ENCODE measurements around the gene ITGA2B. TPM values are rescaled to one million over a fixed set of nuclear protein-coding genes. Genes with fewer than 3 reads are reported as not detected.
"Not testable (repeated sequence)": the region's sequence is repeated elsewhere in the genome, so short reads cannot be mapped to it uniquely, and the experiment has no call there.

Gene ITGA2B
- total RNA-seq, 2 experiments from 2014 or later: 0.27 to 0.47 TPM

- ChIA-PET POLR2A (interaction anchor here (0.8 kb wide), 1 partner anchor 160 kb away, joined by 5 read pairs; no protein-coding TSS in a partner anchor), CTCF (interaction anchor here (0.6 to 2.5 kb wide), 15 partner anchors 10 to 697 kb away, joined by 3 to 13 read pairs (median 4); no protein-coding TSS in a partner anchor)
- Mint-ChIP-seq H3K27ac (peak within 1 kb of the TSS; percentile 62), H3K27me3 (peaks cover 4% of the 10 kb centered on the region), H3K36me3 (ENCODE audit: low read depth) (no peaks in the 10 kb centered on the region), H3K4me1 (peaks cover 27% of the 10 kb centered on the region), H3K4me3 (peak within 1 kb of the TSS; percentile 81), H3K9me3 (no peaks in the 10 kb centered on the region)
- DNase-seq: peak; percentile 91
These were observed 44.5 kb downstream of the ITGA2B start, which contains the start of gene GRN for GRCh38 chr17:44344939-44345453. TSS of gene GRN (plus strand) at chr17:44345302. CDS start at chr17:44349165, 3,863 bp downstream.

- peaks cover 26% of the 10 kb centered on the region for H3K4me1 Mint-ChIP-seq
- H3K27me3 Mint-ChIP-seq: peaks cover 4% of the 10 kb centered on the region
- ChIA-PET POLR2A (no interaction called here), CTCF (interaction anchor here (0.6 to 2.5 kb wide), 7 partner anchors 12 to 424 kb away, joined by 3 to 8 read pairs (median 3); no protein-coding TSS in a partner anchor)
- no peak for DNase-seq
- H3K9me3 Mint-ChIP-seq: no peaks in the 10 kb centered on the region
- H3K4me3 Mint-ChIP-seq: no peak overlapping the region
- no peak overlapping the region for H3K27ac Mint-ChIP-seq
- H3K36me3 Mint-ChIP-seq (ENCODE audit: low read depth): no peaks in the 10 kb centered on the region
These were observed 45.8 kb downstream of the ITGA2B start for GRCh38 chr17:44343510-44344209.

- H3K27me3 Mint-ChIP-seq; H3K4me3 Mint-ChIP-seq; H3K36me3 Mint-ChIP-seq (ENCODE audit: low read depth); DNase-seq; H3K9me3 Mint-ChIP-seq; H3K4me1 Mint-ChIP-seq; H3K27ac Mint-ChIP-seq; POLR2A ChIA-PET: not testable (repeated sequence)
- CTCF ChIA-PET: interaction anchor here (1.6 kb wide), 1 partner anchor 10 kb away, joined by 7 read pairs; no protein-coding TSS in a partner anchor
These were observed 48.9 kb downstream of the ITGA2B start for GRCh38 chr17:44340553-44340952.

- no peaks in the 10 kb centered on the region for H3K9me3 Mint-ChIP-seq
- no peaks in the 10 kb centered on the region for H3K4me1 Mint-ChIP-seq
- H3K27me3 Mint-ChIP-seq: peaks cover 6% of the 10 kb centered on the region
- H3K36me3 Mint-ChIP-seq (ENCODE audit: low read depth): no peaks in the 10 kb centered on the region
- H3K4me3 Mint-ChIP-seq: no peak overlapping the region
- ChIA-PET POLR2A (interaction anchor here (0.6 kb wide), 1 partner anchor 141 kb away, joined by 3 read pairs; no protein-coding TSS in a partner anchor), CTCF (interaction anchor here (1.0 to 1.4 kb wide), 2 partner anchors 13 to 128 kb away, joined by 4 to 7 read pairs; no protein-coding TSS in a partner anchor)
- DNase-seq: no peak
- peak overlapping the region; percentile 25 for H3K27ac Mint-ChIP-seq
These were observed 50.7 kb downstream of the ITGA2B start for GRCh38 chr17:44338702-44339101.

GRCh38 chr17:44335968-44336367 lies 53.5 kb downstream of the ITGA2B start:
- H3K27me3 Mint-ChIP-seq: peaks cover 3% of the 10 kb centered on the region
- DNase-seq: no peak
- CTCF ChIA-PET: interaction anchor here (0.6 to 1.4 kb wide), 6 partner anchors 14 to 938 kb away, joined by 3 to 11 read pairs (median 4); no protein-coding TSS in a partner anchor
- no peak overlapping the region for H3K4me3 Mint-ChIP-seq
- POLR2A ChIA-PET: no interaction called here
- H3K27ac Mint-ChIP-seq: no peak overlapping the region
- H3K4me1 Mint-ChIP-seq: peaks cover 6% of the 10 kb centered on the region
- no peaks in the 10 kb centered on the region for H3K36me3 Mint-ChIP-seq (ENCODE audit: low read depth)
- H3K9me3 Mint-ChIP-seq: no peaks in the 10 kb centered on the region

GRCh38 chr17:44335564-44335963 lies 53.9 kb downstream of the ITGA2B start:
- H3K27ac Mint-ChIP-seq: no peak overlapping the region
- H3K27me3 Mint-ChIP-seq: peaks cover 2% of the 10 kb centered on the region
- H3K4me1 Mint-ChIP-seq: peaks cover 6% of the 10 kb centered on the region
- H3K9me3 Mint-ChIP-seq: no peaks in the 10 kb centered on the region
- ChIA-PET CTCF (interaction anchor here (0.6 to 1.4 kb wide), 5 partner anchors 15 to 938 kb away, joined by 3 to 11 read pairs (median 4); no protein-coding TSS in a partner anchor), POLR2A (no interaction called here)
- H3K4me3 Mint-ChIP-seq: no peak overlapping the region
- no peaks in the 10 kb centered on the region for H3K36me3 Mint-ChIP-seq (ENCODE audit: low read depth)
- DNase-seq: no peak

GRCh38 chr17:44334727-44335126 lies 54.7 kb downstream of the ITGA2B start:
- POLR2A ChIA-PET: no interaction called here
- no peaks in the 10 kb centered on the region for H3K9me3 Mint-ChIP-seq
- CTCF ChIA-PET: interaction anchor here (1.3 to 1.4 kb wide), 3 partner anchors 16 to 124 kb away, joined by 4 to 11 read pairs (median 4); no protein-coding TSS in a partner anchor
- no peaks in the 10 kb centered on the region for H3K36me3 Mint-ChIP-seq (ENCODE audit: low read depth)
- no peak overlapping the region for H3K27ac Mint-ChIP-seq
- no peak for DNase-seq
- H3K4me3 Mint-ChIP-seq: no peak overlapping the region
- peaks cover 6% of the 10 kb centered on the region for H3K4me1 Mint-ChIP-seq
- peaks cover 2% of the 10 kb centered on the region for H3K27me3 Mint-ChIP-seq

- ChIA-PET CTCF (interaction anchor here (1.4 to 4.9 kb wide), 2 partner anchors 124 kb away, joined by 11 to 34 read pairs; no protein-coding TSS in a partner anchor), POLR2A (no interaction called here)
- Mint-ChIP-seq H3K27me3 (peaks cover 2% of the 10 kb centered on the region), H3K9me3 (no peaks in the 10 kb centered on the region), H3K27ac (no peak overlapping the region), H3K4me1 (peaks cover 6% of the 10 kb centered on the region), H3K36me3 (ENCODE audit: low read depth) (no peaks in the 10 kb centered on the region), H3K4me3 (no peak overlapping the region)
- no peak for DNase-seq
These were observed 55.1 kb downstream of the ITGA2B start for GRCh38 chr17:44334315-44334714.

GRCh38 chr17:44333371-44333770 lies 56.1 kb downstream of the ITGA2B start:
- ChIA-PET POLR2A (no interaction called here), CTCF (interaction anchor here (0.7 to 4.9 kb wide), 5 partner anchors 13 to 135 kb away, joined by 3 to 34 read pairs (median 5); no protein-coding TSS in a partner anchor)
- H3K36me3 Mint-ChIP-seq (ENCODE audit: low read depth): no peaks in the 10 kb centered on the region
- H3K4me1 Mint-ChIP-seq: peaks cover 6% of the 10 kb centered on the region
- H3K9me3 Mint-ChIP-seq: no peaks in the 10 kb centered on the region
- H3K4me3 Mint-ChIP-seq: no peak overlapping the region
- no peak for DNase-seq
- peaks cover 2% of the 10 kb centered on the region for H3K27me3 Mint-ChIP-seq
- no peak overlapping the region for H3K27ac Mint-ChIP-seq

GRCh38 chr17:44331249-44331760 lies 58.1 kb downstream of the ITGA2B start:
- ChIA-PET CTCF (interaction anchor here (0.6 to 4.9 kb wide), 16 partner anchors 10 to 333 kb away, joined by 3 to 34 read pairs (median 4); partner anchors contain the start of gene FAM171A2), POLR2A (no interaction called here)
- H3K9me3 Mint-ChIP-seq: no peaks in the 10 kb centered on the region
- no peak overlapping the region for H3K4me3 Mint-ChIP-seq
- H3K27me3 Mint-ChIP-seq: no peaks in the 10 kb centered on the region
- H3K27ac Mint-ChIP-seq: no peak overlapping the region
- peak; percentile 83 for DNase-seq
- H3K4me1 Mint-ChIP-seq: peaks cover 17% of the 10 kb centered on the region
- H3K36me3 Mint-ChIP-seq (ENCODE audit: low read depth): no peaks in the 10 kb centered on the region

- POLR2A ChIA-PET; DNase-seq; H3K27ac Mint-ChIP-seq; H3K4me3 Mint-ChIP-seq; H3K9me3 Mint-ChIP-seq; H3K36me3 Mint-ChIP-seq (ENCODE audit: low read depth); H3K27me3 Mint-ChIP-seq: not testable (repeated sequence)
- peaks cover 17% of the 10 kb centered on the region for H3K4me1 Mint-ChIP-seq
- CTCF ChIA-PET: interaction anchor here (0.6 to 4.9 kb wide), 10 partner anchors 11 to 406 kb away, joined by 3 to 34 read pairs (median 4); partner anchors contain the start of gene ATXN7L3
These were observed 59.2 kb downstream of the ITGA2B start for GRCh38 chr17:44330263-44330662.

- H3K4me1 Mint-ChIP-seq: peaks cover 17% of the 10 kb centered on the region
- not testable (repeated sequence) for H3K9me3 Mint-ChIP-seq; DNase-seq; H3K27me3 Mint-ChIP-seq; H3K4me3 Mint-ChIP-seq; H3K27ac Mint-ChIP-seq; H3K36me3 Mint-ChIP-seq (ENCODE audit: low read depth)
- ChIA-PET POLR2A (interaction anchor here (0.6 kb wide), 1 partner anchor 16 kb away, joined by 3 read pairs; no protein-coding TSS in a partner anchor), CTCF (interaction anchor here (0.7 to 4.9 kb wide), 3 partner anchors 112 to 405 kb away, joined by 3 to 34 read pairs (median 5); no protein-coding TSS in a partner anchor)
These were observed 59.9 kb downstream of the ITGA2B start for GRCh38 chr17:44329516-44329915.
